K562 (cell line): ENCODE data around the gene WSCD1. TPM values are rescaled to one million over a fixed set of nuclear protein-coding genes. Genes with fewer than 3 reads are reported as not detected.

Source experiments
- ATAC-seq: fragments of 200-7000 bp; cut with Tn5 transposase; 3 replicates; pipeline ENCODE4 v1.9.1; 2020; ENCODE audit warnings: moderate library complexity
- BruUV-seq: library from RNA; stranded (reverse); fragments of 400-500 nt; replicated peaks from 2 replicates; lab custom pipeline; 2021; lab: Mats Ljungman, UMichigan
- CTCF ChIA-PET: fragments of 300-600 bp; formaldehyde crosslinking; extraction: SDS; loops from one replicate; lab custom pipeline; 2021; ENCODE audit warnings: low intra/inter-chr PET ratio; lab: Yijun Ruan, JAX
- POLR2A ChIA-PET: fragments of 300-600, 350-650 bp; sonication (Branson Sonifier 250); formaldehyde crosslinking; extraction: SDS; loops from one replicate; lab custom pipeline; 2021; ENCODE audit warnings: antibody characterized with exemption, inconsistent platforms; lab: Yijun Ruan, JAX
- DNase-seq, 4 experiments: peaks; one replicate each; pipeline versions ENCODE4 v3.0.0 to v3.0.0-alpha.2; 2011 to 2018; ENCODE audit warnings: low spot score in 3 of 4, mixed read lengths in 3 of 4; ENCODE audit errors: extremely low read depth in 1 of 4
- FAIRE-seq: peaks from 2 replicates; lab custom pipeline; 2011; peaks lifted over from hg19 to GRCh38; lab: Jason Lieb, UNC
- H2AFZ ChIP-seq: 2 replicates; pipeline ENCODE4 v1.6.0; 2011; ENCODE audit warnings: low read depth, low read length, control low read depth, inconsistent platforms
- H3K27ac ChIP-seq: fragments of 200-600 bp; 3 replicates; pipeline ENCODE4 v1.8.0; 2011; ENCODE audit warnings: low read depth, mild to moderate bottlenecking, control low read depth, inconsistent platforms, low read length, moderate library complexity, mixed read lengths; ENCODE audit errors: extremely low read depth
- H3K27me3 ChIP-seq, 2 experiments: fragments of 300-600 bp in 1 of 2; 2 replicates in 1 of 2; 3 replicates in 1 of 2; pipeline versions ENCODE4 v1.6.0 to v1.8.0; 2011; ENCODE audit warnings: inconsistent platforms in 2 of 2, low read length in 2 of 2, mild to moderate bottlenecking in 1 of 2, mixed read lengths in 1 of 2, moderate library complexity in 1 of 2; ENCODE audit not compliant: control insufficient read depth in 2 of 2, insufficient read depth in 2 of 2
- H3K36me3 ChIP-seq: fragments of 300-600 bp; 3 replicates; pipeline ENCODE4 v1.8.0; 2011; ENCODE audit warnings: mild to moderate bottlenecking, low read length, inconsistent platforms; ENCODE audit not compliant: control insufficient read depth, insufficient read depth
- H3K4me1 ChIP-seq, 2 experiments: fragments of 200-600 bp in 1 of 2; replicated peaks in 1 of 2; 2 replicates in 1 of 2; 3 replicates in 1 of 2; pipeline versions ENCODE4 v1.5.1 to v1.8.0; 2011; ENCODE audit warnings: inconsistent platforms in 2 of 2, low read length in 2 of 2, mild to moderate bottlenecking in 1 of 2, mixed read lengths in 1 of 2, moderate library complexity in 1 of 2; ENCODE audit not compliant: control insufficient read depth in 2 of 2, insufficient read depth in 2 of 2
- H3K4me2 ChIP-seq: 2 replicates; pipeline ENCODE4 v1.6.1; 2011; ENCODE audit warnings: low read length, control low read depth, inconsistent platforms, mixed read lengths; ENCODE audit not compliant: insufficient read depth
- H3K4me3 ChIP-seq: fragments of 200-600 bp; sonication (generic), shearing (Covaris generic); 2 replicates; pipeline ENCODE4 v1.5.1; 2016; ENCODE audit warnings: control low read depth, inconsistent platforms
- H3K79me2 ChIP-seq: fragments of 200-600 bp; 3 replicates; pipeline ENCODE4 v1.8.0; 2011; ENCODE audit warnings: low read length, inconsistent platforms; ENCODE audit not compliant: control insufficient read depth, insufficient read depth
- H3K9ac ChIP-seq, 2 experiments: 2 replicates each; pipeline versions ENCODE4 v1.6.0 to v1.6.1; 2011; ENCODE audit warnings: low read depth in 2 of 2, low read length in 2 of 2, control low read depth in 1 of 2, inconsistent platforms in 1 of 2, mild to moderate bottlenecking in 1 of 2, mixed read lengths in 1 of 2; ENCODE audit not compliant: insufficient read depth in 1 of 2
- H3K9me1 ChIP-seq: one replicate; pipeline ENCODE4 v1.6.0; 2011; ENCODE audit warnings: inconsistent platforms, mild to moderate bottlenecking, low read length, moderate library complexity; ENCODE audit not compliant: control insufficient read depth, insufficient read depth
- H3K9me3 ChIP-seq: replicated peaks from 2 replicates; pipeline ENCODE4 v1.5.1; 2011; ENCODE audit warnings: low read depth, low read length, inconsistent platforms; ENCODE audit not compliant: control insufficient read depth, insufficient read depth
- H4K20me1 ChIP-seq: replicated peaks from 2 replicates; pipeline ENCODE4 v1.6.1; 2011; ENCODE audit warnings: low read length, inconsistent platforms, mixed read lengths; ENCODE audit not compliant: control insufficient read depth, insufficient read depth
- CHD4 ChIP-seq: fragments of 200-600 bp; sonication (generic); IDR thresholded peaks from 3 replicates; pipeline ENCODE4 v1.6.1; 2012; ENCODE audit warnings: low read depth, mild to moderate bottlenecking, mixed read lengths, low read length, inconsistent platforms; ENCODE audit not compliant: insufficient read depth, insufficient replicate concordance, poor library complexity, severe bottlenecking
- DACH1 ChIP-seq: fragments of 450-650 bp; IDR thresholded peaks from 2 replicates; pipeline ENCODE4 v1.6.1; 2018; ENCODE audit not compliant: partially characterized antibody
- MNT ChIP-seq, 2 experiments: fragments of 450-650 bp; conservative IDR thresholded peaks; 2 replicates each; pipeline ENCODE4 v1.6.1; 2017; ENCODE audit warnings: mild to moderate bottlenecking in 2 of 2, moderate library complexity in 2 of 2
- MTA2 ChIP-seq: fragments of 450-650 bp; IDR thresholded peaks from 2 replicates; pipeline ENCODE4 v1.6.1; 2016; ENCODE audit warnings: low read depth
- NR2C1 ChIP-seq, 2 experiments: fragments of 450-650 bp; IDR thresholded peaks; 2 replicates each; pipeline ENCODE4 v1.6.1; 2017; ENCODE audit warnings: mild to moderate bottlenecking in 2 of 2, antibody characterized with exemption in 1 of 2, inconsistent platforms in 1 of 2, missing compliant biosample characterization in 1 of 2, missing genetic modification characterization in 1 of 2
- POLR3G ChIP-seq: IDR thresholded peaks from 2 replicates; pipeline ENCODE4 v1.6.1; 2011; ENCODE audit not compliant: insufficient read length, insufficient replicate concordance; ENCODE audit errors: extremely low read depth
- RFX7 ChIP-seq: fragments of 250-450 bp; sonication (Bioruptor Pico); IDR thresholded peaks from 2 replicates; pipeline ENCODE4 v1.5.1; 2021; ENCODE audit warnings: mild to moderate bottlenecking
- SRSF7 ChIP-seq: fragments of 200-400 bp; formaldehyde crosslinking; optimal IDR thresholded peaks from 2 replicates; pipeline ENCODE3; 2017; ENCODE audit warnings: mild to moderate bottlenecking, low read depth, low read length
- STAG1 ChIP-seq: sonication (generic); formaldehyde crosslinking; IDR thresholded peaks from 2 replicates; pipeline ENCODE4 v1.5.0; 2020; ENCODE audit warnings: missing genetic modification reagents, borderline replicate concordance
- TEAD4 ChIP-seq, 2 experiments: sonication (generic) in 1 of 2; formaldehyde crosslinking in 1 of 2; IDR thresholded peaks; 2 replicates each; pipeline versions ENCODE4 v1.6.1 to v1.8.0; 2012 to 2022; ENCODE audit warnings: borderline replicate concordance in 1 of 2, inconsistent platforms in 1 of 2, low read length in 1 of 2, mild to moderate bottlenecking in 1 of 2, missing genetic modification reagents in 1 of 2
- ZNF140 ChIP-seq: fragments of 250-450 bp; sonication (Bioruptor Pico); IDR thresholded peaks from 2 replicates; pipeline ENCODE4 v1.8.0; 2021; ENCODE audit warnings: moderate library complexity, mild to moderate bottlenecking, inconsistent platforms
- WGBS: fragments of 100-300 bp; shearing (Covaris generic); methylation state at CpG from one replicate; pipeline ENCODE4 v1.1.6; 2016; ENCODE audit warnings: low coverage, mixed read lengths; ENCODE audit not compliant: insufficient coverage; ENCODE audit errors: missing lambda C conversion rate; 5-methylcytosine and 5-hydroxymethylcytosine counted together
- in situ Hi-C: fragments of 300-500 bp; cut with MboI; formaldehyde crosslinking; loops from 4 replicates; pipeline ENCODE4 v1.15.0; 2018; ENCODE audit warnings: inconsistent platforms, mixed read lengths
- intact Hi-C: fragments of 100-400 bp; cut with micrococcal nuclease; formaldehyde crosslinking; loops from 2 replicates; pipeline ENCODE4 v1.14.2; 2022
- polyA plus RNA-seq, 8 experiments: library from polyadenylated mRNA; depleted of rRNA in 4 of 8; stranded (reverse) in 5 of 8; unstranded in 3 of 8; fragments of >200 nt; fragmentation: Nextera tagmentation in 2 of 8; fragmentation: Illumina TruSeq in 1 of 8; extraction: Ambion mirVana in 2 of 8; extraction: Trizol in 1 of 8; gene quantifications; 2 replicates each; pipeline versions ENCODE4 v1.2.1 to v1.2.3, GENCODE V29; 2011 to 2014; ENCODE audit warnings: inconsistent platforms in 1 of 8, missing spikeins in 1 of 8
- total RNA-seq, 7 experiments: library from RNA; depleted of rRNA in 6 of 7; stranded (reverse); fragments of >200 nt in 6 of 7; fragmentation: Illumina TruSeq in 2 of 7; extraction: Trizol in 2 of 7; gene quantifications; 2 replicates each; pipeline versions ENCODE4 v1.2.1 to v1.2.3, GENCODE V29; 2011 to 2021; ENCODE audit warnings: low replicate concordance in 1 of 7
- TF ChIP-seq, protein P1 (sequence below): sonication (generic); formaldehyde crosslinking; IDR thresholded peaks from 2 replicates; pipeline ENCODE4 v1.8.0; 2023; ENCODE audit warnings: mild to moderate bottlenecking, missing genetic modification reagents

WSCD1 gene
- total and polyA plus RNA-seq, 9 of the 15 experiments (the other 6 are each of a cell fraction or from before 2014, with no cell fraction given): not detected

GRCh38 chr17:6023036-6023831, 46.9 kb upstream of the WSCD1 start:
- Histone ChIP-seq H3K9ac (no peak overlapping the region), H3K9me3 (no peaks in the 10 kb centered on the region), H2AFZ (no peak overlapping the region), H3K27me3 (no peaks in the 10 kb centered on the region; a peak in 2 of 5 replicates), H4K20me1 (no peaks in the 10 kb centered on the region), H3K4me2 (no peak overlapping the region), H3K4me1 (no peaks in the 10 kb centered on the region), H3K36me3 (no peaks in the 10 kb centered on the region), H3K4me3 (no peak overlapping the region), H3K9me1 (no peaks in the 10 kb centered on the region), H3K27ac (no peak overlapping the region), H3K79me2 (no peaks in the 10 kb centered on the region)
- intact Hi-C loops (no loop called here), in situ Hi-C loops (no loop called here)
- ATAC-seq (no peak), DNase-seq (no peak), FAIRE-seq (no peak)
- ChIA-PET CTCF (no interaction called here), POLR2A (no interaction called here)
- no peak for TF ChIP-seq MNT (conservative IDR thresholded peaks at IDR 0.05)
- 0% methylated on average over 3 of the region's 6 CpGs for WGBS
- BruUV-seq: no TSS peak

DNA sequence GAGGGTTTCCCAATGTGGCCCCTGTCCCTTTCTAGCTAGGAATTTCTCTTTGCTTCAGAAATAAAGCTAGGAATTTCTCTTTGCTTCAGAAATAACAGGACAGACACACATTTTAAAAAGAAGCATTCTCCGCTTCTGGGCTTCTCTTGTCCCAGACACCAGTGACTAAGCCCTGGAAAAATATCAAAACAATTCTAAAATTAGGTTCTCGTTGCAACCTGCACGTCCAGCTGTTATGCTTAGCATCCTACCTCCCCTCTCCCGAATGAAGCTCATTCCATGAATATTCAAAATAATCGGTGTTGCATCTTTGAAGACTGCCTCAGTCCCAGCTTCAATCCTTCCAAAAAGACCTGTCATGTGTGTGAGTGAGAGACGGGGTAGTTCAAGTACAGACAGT, 45.6 kb upstream of the WSCD1 start:
- intact Hi-C loops: no loop called here
- FAIRE-seq: no peak
- TF ChIP-seq TEAD4 (IDR thresholded peaks at IDR 0.05; ENCODE audit: low read length) (no peak), TEAD4 (CRISPR knock-in tag; IDR thresholded peaks at IDR 0.05; ENCODE audit: borderline replicate concordance) (no peak), RFX7 (CRISPR knock-in tag) (no peak), DACH1 (no peak), MTA2 (no peak), STAG1 (no peak), ZNF140 (CRISPR knock-in tag) (no peak), POLR3G (no peak), NR2C1 (IDR thresholded peaks at IDR 0.05) (no peak), NR2C1 (tag; IDR thresholded peaks at IDR 0.05) (no peak), CHD4 (no peak), SRSF7 (no peak)
- TF ChIP-seq, protein P1, sequence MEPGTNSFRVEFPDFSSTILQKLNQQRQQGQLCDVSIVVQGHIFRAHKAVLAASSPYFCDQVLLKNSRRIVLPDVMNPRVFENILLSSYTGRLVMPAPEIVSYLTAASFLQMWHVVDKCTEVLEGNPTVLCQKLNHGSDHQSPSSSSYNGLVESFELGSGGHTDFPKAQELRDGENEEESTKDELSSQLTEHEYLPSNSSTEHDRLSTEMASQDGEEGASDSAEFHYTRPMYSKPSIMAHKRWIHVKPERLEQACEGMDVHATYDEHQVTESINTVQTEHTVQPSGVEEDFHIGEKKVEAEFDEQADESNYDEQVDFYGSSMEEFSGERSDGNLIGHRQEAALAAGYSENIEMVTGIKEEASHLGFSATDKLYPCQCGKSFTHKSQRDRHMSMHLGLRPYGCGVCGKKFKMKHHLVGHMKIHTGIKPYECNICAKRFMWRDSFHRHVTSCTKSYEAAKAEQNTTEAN (CRISPR knock-in tag): no peak

More for the DNA sequence above, 45.6 kb upstream of the WSCD1 start:
- H3K79me2 ChIP-seq: no peaks in the 10 kb centered on the region
- no peak overlapping the region for H2AFZ ChIP-seq
- H3K36me3 ChIP-seq: no peaks in the 10 kb centered on the region
- no peaks in the 10 kb centered on the region for H4K20me1 ChIP-seq
- no peak overlapping the region for H3K4me3 ChIP-seq
- in situ Hi-C loops: no loop called here
- H3K4me2 ChIP-seq: no peak overlapping the region
- no peaks in the 10 kb centered on the region; a peak in 2 of 5 replicates for H3K27me3 ChIP-seq
- ChIA-PET POLR2A (no interaction called here), CTCF (no interaction called here)
- WGBS: 0% methylated on average over 6 of the region's 6 CpGs
- DNase-seq: no peak
- no peak for ATAC-seq
- BruUV-seq: no TSS peak
- H3K9ac ChIP-seq: no peak overlapping the region
- no peaks in the 10 kb centered on the region for H3K9me1 ChIP-seq
- H3K27ac ChIP-seq: no peak overlapping the region
- H3K4me1 ChIP-seq: no peaks in the 10 kb centered on the region
- H3K9me3 ChIP-seq: no peaks in the 10 kb centered on the region
